HEK293T (cell line): Measurements from ENCODE around the gene BAIAP2L2.

Source experiments
- FOXA1 ChIP-seq: fragments of 450-650 bp; IDR thresholded peaks from 2 replicates; pipeline ENCODE4 v1.6.1; 2016; ENCODE audit warnings: mild to moderate bottlenecking
- FOXK2 ChIP-seq: fragments of 450-650 bp; IDR thresholded peaks from 2 replicates; pipeline ENCODE4 v1.6.1; 2016; ENCODE audit warnings: mild to moderate bottlenecking
- NFRKB ChIP-seq: fragments of 450-650 bp; IDR thresholded peaks from 2 replicates; pipeline ENCODE4 v1.6.1; 2016; ENCODE audit warnings: mild to moderate bottlenecking, moderate library complexity
- SUZ12 ChIP-seq: fragments of 450-650 bp; IDR thresholded peaks from 2 replicates; pipeline ENCODE4 v1.6.1; 2016; ENCODE audit warnings: mild to moderate bottlenecking

DNA sequence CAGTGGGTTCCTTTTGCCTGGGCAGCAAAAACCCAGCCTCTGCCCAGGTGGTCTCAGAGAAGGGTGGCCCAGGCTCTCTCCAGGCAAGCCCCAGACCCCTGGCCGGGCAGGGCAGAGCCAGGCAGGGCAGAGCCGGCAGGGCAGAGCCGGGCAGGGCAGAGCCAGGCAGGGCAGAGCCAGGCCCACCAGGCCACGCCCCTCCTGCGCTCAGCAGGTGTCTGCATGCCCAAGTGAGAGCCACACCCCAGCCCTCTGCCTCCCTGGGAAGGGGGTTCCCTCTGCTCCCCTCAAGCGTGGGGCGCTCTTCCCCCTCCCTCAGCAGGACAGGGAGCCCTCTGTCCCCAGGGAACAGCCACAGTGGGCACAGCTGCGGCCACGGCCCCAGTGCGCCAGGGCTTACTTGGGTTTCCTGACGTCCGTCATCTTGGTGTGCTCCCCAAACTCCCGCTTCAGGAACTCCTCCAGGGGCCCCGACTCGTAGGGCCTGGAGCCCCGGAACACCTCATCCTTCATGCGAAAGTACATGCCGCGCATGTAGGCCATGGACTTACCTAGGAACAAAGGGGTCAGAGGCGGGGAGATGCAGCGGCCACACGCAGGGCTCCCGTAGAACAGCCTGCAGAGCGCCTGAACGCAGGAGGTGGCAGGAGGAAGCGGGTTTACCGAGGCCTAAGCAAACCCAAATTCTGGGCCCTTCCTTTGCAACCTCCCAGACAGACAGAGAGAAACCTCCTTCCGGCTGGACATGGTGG lies 10.1 kb upstream of the BAIAP2L2 start:
- no peak for TF ChIP-seq FOXA1
- TF ChIP-seq FOXK2 = no peak
- no peak for TF ChIP-seq NFRKB
- no peak for TF ChIP-seq SUZ12
